ENCODE results near the gene ADIPOR2.

- TF ChIP-seq CTCF (conservative IDR thresholded peaks at IDR 0.05; ENCODE audit: low read depth, low read length) (no peak), EZH2phosphoT487 (IDR thresholded peaks at IDR 0.05; ENCODE audit: borderline replicate concordance, low read length) (no peak), EZH2 (IDR thresholded peaks at IDR 0.05; ENCODE audit: low read length, unreplicated experiment) (no peak)
These were observed 137.2 kb downstream of the ADIPOR2 start for GRCh38 chr12:1827826-1828805.

All from PC-3 (cell line).